NCI-H1694 (cell line): ENCODE measurements around the gene PARN.
"Not testable (repeated sequence)": the region's sequence is repeated elsewhere in the genome, so short reads cannot be mapped to it uniquely, and the experiment has no call there.

Source experiments
- DNase-seq: peaks from one replicate; lab custom pipeline; 2025; lab: John Stamatoyannopoulos, UW

The PARN gene

GRCh38 chr16:14400978-14401710 is 228.9 kb downstream of the PARN start:
- not testable (repeated sequence) for DNase-seq

GRCh38 chr16:14400285-14400977 is 229.6 kb downstream of the PARN start:
- no peak for DNase-seq

GRCh38 chr16:14399378-14400284 is 230.4 kb downstream of the PARN start:
- no peak for DNase-seq

- no peak for DNase-seq
Observed at GRCh38 chr16:14398014-14398717, 231.9 kb downstream of the PARN start.

GRCh38 chr16:14395710-14396304 is 234.3 kb downstream of the PARN start:
- not testable (repeated sequence) for DNase-seq

- DNase-seq = no peak
Observed at GRCh38 chr16:14394834-14395233, 235.2 kb downstream of the PARN start.

- DNase-seq = no peak
Observed at GRCh38 chr16:14392960-14393359, 237.1 kb downstream of the PARN start.

- no peak for DNase-seq
Observed at GRCh38 chr16:14389359-14389758, 240.7 kb downstream of the PARN start.

GRCh38 chr16:14388243-14388642 is 241.8 kb downstream of the PARN start:
- no peak for DNase-seq

- no peak for DNase-seq
Observed at GRCh38 chr16:14386115-14386514, 243.9 kb downstream of the PARN start.
